Inflammatory macrophage treated with lipopolysaccharide for 1 hour (primary cell): Measurements from ENCODE around the gene PON1.
A peak's percentile ranks its signal among the peaks of the same experiment; 100 is the strongest.

ENCODE experiments used
- DNase-seq, 2 donors: peaks; one replicate each; pipeline ENCODE4 v3.0.0-alpha.2; 2020 to 2022

The PON1 gene

DNA sequence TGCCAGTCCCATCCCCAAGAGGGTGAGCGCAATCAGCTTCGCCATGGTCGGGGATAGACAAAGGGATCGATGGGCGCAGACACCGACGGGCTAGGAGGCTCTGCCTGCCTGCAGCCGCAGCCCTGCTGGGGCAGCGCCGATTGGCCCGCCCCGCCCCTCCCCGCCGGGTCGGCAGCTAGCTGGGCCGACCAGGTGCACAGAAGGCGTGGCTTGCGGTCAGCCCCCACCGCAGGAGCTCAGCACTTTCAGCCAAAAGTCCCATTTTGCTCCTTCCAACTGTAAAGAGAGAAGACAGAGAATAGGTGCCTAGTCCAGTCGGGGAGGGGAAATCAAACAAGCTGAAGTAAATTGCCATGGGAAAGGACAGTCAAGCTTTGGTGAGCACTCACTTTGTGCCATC, at the start of gene PON1:
PON1 (minus strand) TSS at position 102 of the 400 bp plus-strand sequence; CDS start at position 45, 57 bp downstream.
- no peak for DNase-seq

DNA sequence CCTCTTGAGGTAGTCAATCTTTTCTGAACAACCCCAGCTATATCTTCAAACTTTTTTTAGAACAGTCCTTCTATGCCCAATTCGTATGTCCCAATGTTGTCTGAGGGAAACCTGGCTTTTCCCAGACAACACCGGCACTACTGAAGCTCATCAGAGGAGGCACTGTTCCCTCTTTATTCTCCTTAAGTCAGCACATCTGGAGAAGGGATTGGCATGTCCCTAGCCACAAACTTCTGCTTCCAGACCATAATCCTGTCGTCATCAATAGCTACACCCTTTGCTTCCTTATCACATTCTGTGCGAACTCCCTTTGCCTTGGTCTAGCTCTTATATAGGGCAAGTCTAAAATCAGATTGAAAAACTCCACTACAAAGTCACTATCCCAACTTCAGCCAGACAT, 49.0 kb upstream of the PON1 start:
- no peak for DNase-seq

DNA sequence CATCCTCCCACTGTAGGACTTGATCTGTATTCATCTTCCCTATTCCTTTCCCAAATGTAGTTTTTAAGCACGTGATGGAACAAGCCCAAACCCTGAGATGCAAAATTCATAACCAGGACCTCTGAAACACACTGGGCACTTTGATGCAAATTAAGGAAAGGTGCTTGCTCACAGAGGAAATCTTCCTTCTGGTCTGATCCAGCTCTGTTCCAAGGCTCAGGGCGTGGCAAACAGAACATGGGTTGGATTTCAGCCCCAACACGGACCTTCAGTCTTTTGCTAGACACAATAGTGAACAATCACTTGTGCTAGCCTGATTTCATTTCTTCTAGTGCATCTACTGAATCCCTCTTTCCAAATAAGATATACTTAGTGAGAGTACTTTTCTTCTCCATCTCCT, 43.9 kb upstream of the PON1 start:
- DNase-seq: no peak

DNA sequence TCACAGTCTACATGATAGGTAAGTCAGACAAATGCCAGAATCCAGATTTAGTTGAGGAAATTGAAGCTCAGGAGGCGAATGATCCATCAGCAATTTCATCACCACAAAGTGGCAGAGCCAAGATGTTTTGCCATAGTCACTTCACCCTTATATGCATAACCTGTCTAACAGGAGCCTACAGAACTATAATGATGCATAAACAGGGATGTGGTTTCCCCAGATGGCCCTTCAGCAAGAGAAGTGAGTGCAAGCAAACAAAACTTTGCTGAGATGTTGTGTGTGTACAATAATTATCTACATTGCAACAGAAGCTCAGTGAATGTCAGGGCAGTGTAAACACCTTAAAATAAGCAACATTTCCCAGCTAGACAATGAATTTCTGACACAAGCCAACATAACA, 43.3 kb upstream of the PON1 start:
- DNase-seq: no peak

DNA sequence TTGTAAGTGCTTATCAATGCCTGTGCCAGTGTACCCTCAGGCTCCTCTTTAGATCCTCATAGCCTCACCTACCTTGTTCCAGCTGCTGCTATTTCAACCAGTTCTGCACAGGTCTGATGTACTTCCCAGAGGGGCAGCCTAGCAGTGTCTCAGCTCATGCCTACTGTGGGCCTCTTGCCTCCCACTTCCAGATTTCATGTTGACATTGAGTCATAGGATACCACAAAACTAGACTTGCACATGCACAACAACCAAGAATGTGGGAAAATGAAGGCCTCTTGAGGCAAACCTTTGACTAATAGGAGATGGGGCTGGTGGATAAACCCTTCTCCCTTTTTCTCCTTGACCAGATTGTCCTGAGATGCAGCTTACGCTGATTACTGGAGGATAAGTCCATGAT, 40.8 kb upstream of the PON1 start:
- no peak for DNase-seq

DNA sequence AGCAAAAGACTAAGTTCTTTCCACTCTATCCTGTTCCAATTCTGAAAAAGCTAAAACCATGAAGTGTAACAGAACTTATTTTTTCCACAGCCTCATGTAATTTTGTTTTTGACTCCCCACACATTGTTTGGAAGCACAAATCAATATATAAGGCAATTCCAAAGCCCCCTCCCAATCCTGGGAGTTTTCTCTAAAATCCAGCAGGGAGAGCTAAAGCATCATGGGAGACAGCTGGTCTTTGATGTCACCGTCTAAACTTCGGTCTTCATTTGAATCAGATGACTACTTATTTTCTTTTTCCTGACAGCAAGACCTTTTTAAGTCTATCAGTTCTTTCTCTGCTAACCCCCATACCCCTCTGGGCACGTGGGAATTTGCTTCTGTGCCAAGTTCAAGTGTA, 33.3 kb upstream of the PON1 start:
- no peak for DNase-seq

DNA sequence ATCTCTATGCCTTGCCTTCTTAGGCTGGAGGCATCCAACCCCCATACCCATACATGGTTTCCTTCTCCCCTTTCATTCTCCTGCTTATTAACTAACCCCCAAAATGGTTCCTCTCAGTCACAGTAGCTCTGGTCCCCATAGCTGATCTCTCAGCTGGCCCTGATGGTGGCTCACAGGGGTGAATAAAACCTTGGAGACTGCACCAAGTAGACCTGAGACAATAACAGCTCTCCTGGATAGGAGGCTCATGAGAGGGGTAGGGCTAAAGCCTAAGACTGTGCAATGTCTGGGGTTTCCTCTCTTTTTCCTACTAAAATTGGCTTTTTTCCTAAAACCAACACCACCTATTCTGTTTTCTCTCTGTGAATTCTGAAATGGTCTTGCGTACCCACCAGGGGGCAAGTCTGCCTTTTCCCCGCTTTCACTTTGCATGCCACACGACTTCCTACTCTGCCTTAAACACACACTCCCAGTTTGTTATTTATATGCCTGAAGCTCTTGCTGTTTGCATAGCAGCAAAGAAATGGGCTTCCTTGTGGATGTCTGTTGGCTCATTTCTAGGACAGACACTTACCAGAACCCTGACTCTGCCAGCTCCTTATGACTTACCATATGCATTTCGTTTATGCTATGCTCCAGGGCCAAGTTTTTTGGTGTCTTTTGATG, 18.4 kb upstream of the PON1 start:
- no peak for DNase-seq

DNA sequence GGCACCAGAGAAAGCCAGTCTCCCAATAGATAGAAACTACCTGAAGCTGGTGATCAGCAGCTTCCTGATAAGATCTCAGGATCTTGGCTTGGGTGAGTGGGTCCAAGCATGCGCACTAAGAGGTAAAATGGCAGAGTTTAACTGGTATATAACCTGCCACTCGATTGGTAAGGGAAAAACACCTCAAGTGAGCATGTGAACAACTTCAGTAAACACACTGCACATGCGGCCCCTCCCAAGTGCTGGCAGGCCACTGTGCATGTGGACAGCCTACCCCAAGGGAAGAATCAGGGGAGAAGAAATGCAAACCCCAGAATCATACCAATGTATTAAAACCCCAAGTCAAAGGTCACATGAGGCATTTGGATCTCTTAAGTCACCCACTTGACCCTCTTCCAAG, 17.7 kb upstream of the PON1 start:
- DNase-seq: no peak

DNA sequence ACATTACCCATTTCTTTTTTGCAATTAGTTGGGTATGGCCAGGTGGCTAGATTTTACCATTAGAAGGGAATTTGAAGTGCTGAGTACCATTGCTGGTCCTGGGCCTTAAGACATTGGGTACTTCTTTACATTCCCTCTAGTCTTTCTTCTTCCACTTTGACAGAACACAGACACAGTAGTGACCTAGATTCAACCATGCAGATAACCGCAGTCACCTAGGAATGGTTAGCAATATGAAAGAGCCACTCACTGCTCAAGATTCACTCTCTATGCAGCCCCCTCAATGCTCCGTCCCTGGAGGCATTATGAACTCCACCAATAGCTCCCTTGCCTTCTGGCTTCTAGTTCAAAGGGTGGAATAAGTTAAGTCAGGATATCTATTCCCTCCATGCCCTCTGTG, 16.2 kb upstream of the PON1 start:
- no peak for DNase-seq

DNA sequence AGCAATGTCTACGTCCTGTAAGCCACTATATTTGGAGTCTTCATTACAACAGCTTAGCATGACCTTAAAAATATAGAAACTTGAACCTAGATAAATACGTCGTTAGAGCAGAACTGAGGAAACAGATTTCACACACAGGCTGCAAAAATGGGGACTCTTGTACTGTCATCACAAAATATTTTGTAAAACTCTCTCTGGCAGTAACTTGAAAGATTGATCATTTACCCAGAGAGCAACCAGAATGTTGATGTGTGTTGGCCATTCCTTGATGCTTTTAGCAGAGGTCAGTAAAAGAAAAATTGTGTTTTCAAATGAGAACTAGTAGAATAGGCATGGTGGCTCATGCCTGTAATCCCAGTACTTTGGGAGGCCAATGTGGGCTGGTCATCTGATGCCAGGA, 14.5 kb upstream of the PON1 start:
- DNase-seq: no peak

DNA sequence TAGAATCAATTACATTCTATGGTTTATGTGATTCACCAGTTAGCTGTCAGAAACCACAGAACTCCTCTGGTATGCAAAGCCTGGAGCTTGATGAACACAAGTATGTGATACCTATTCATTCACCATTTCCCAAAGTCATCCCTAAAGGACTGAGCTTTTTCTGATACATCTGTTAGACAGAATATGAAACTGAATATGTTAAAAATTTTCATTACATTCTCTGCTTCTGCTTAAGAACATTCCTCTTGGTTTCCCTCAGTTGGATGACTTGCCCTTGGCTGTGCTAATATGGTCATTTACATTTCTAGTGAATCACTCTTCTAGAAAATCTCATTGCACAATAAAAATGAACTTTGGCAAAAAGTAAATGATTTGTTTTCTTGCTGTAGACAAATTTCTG, 10.8 kb upstream of the PON1 start:
- no peak for DNase-seq

DNA sequence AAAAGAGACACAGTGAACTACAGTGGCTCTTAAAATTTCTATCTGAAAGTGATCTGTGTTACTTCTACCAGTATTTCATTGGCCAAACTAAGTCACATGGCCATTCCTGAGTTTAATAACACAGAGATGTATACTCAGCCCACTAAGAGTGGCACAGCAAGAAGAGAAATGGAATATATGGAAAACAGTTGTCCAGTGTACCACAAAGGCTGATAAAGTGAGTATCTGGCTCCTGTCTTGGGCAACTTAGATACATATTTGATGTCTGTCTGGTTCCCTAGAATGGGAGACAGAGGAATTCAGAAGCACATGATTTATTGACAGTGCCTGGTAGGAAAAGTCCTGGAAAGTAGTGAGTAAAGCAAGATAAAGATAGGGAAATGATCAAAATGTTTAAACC, 10.1 kb upstream of the PON1 start:
- no peak for DNase-seq

DNA sequence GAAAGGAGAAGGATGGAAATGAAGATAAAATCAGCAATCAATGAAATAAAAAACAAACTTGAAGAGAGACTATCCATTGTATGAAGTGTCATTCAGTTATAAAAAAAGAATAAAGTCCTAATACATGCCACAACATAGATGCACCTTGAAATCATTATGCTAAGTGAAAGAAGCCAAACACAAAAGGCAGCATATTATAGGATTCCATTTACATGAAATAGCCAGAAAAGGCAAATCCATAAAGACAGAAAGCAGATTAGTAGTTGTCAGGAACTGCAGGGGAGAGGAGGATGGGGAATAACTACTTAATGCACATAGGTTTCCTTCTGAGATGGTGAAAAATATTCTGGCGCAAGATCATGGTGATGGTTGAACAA, 6.6 kb upstream of the PON1 start:
- DNase-seq: no peak

DNA sequence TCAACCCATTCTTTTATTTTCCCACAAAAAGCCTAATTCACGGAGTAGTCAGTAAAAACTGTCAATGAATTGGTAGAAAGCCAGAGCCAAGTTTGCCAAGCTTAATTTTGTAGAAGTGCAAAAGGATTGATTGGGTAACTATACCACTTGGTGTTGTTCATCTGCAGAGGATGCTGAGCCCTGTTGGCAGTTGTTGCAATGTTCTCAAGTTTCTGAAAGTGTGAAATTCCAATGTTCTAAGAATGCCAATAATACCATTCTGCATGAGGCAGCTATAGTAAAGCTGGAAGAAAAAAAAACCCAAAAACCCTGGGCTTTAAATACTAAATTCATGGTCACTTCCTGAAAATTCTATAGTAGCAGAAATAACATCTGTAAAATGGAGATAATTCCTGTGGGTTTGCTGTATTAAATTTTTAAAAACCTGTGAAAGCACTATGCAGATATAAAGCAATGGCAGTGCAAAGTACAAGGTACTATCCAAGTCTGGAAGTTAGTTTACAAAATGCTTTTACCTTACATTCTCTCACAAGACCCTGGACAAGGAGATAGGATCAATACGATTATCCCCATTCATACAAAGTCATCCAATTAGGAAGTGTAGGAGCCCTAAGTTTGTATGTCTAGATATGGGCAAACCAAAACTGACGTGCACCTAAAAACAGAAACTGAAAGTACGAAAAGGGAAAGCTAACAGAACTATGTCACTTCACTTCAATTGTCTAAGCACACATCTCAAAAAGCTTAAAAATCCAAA, 6.0 kb upstream of the PON1 start:
- DNase-seq: peak; percentile 15 to 32

DNA sequence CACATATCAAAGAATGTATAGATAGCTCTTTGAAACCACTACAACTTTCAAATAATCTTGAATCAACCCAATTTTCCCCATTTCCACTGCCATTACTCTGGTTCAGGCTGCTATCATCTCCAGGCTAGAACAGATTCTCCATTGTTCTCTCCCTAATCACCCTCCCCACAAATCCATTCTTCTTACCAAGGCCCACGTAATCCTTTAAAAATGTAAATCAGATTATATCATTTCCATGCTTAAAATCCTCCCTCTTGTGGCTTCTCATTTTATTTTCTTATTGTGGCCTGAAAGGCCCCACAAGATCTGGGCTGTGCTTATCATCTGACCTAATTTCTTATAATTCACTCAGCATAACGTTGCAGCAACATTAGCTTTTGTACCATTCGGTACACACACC, 3.0 kb upstream of the PON1 start:
- DNase-seq: no peak

DNA sequence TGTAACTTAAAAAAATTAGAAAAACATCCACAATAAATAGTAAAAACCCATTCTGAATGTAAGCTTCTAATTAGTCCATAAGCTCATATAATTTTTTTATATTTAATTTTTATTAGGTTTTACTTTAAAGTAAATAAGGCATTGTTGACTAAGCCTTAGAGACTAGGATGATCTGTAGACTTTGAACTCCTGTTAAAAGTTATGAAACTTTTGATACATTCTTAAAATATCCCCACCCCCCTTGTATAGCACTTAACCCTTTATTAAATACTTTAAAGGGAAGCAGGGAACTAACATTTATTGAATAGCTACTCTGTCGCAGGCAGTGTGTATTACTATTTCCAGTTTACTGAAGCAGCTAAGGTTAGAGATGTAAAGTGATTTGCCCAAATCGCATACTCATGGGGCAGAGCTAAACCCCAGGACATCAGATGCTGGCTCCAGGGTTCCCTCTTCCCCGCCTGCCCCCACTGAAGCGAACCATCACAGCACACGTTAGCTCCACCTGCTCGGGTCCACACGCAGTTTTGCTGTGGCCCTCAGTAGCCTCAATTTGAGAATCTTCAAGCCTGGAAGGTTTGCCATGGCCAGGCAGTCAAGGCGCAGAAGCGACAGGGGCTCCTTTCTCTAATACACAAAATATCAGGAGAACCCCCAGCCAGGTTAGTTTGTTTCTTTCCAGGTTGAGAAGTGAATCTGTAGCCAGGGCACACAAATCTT, 762 bp downstream of the PON1 start:
- no peak for DNase-seq

DNA sequence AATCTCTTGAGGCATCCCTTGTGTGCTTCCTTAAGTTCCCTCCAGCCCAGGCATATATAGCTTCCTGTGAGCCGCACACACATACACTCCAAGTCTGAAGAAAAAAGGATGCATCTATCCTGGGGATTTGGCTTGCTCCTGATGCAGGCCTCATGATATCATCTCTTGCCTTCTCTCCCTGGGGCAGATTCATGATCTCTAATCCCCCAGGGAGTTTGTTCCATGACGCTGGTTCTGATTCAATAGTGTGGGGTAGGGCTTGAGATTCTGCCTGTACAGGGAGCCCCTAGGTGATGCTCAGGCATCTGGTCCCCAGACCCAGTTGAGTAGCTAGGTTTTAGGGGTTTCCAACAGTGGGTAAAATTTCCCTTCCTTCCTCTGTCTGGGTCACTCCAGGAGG, 1.5 kb downstream of the PON1 start:
- no peak for DNase-seq

DNA sequence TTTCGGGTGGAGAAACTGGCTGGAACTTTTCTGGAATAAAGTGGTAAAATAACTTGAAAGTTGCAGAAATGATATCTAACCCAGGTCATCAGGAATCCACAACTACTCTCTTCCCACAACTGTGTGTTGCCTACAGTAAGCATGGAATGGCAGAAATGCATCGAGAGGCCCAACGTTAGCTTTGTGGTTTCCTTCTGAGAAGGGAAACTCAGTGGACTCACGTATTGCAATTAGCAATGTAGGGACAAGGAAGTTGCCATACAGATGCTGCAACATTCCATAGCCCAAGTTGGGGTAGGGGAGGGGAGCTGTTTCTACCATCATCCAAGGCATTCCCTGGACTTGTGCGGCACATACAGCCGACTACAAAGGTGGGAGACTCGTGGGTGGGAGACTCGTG, 1.9 kb downstream of the PON1 start:
- no peak for DNase-seq

DNA sequence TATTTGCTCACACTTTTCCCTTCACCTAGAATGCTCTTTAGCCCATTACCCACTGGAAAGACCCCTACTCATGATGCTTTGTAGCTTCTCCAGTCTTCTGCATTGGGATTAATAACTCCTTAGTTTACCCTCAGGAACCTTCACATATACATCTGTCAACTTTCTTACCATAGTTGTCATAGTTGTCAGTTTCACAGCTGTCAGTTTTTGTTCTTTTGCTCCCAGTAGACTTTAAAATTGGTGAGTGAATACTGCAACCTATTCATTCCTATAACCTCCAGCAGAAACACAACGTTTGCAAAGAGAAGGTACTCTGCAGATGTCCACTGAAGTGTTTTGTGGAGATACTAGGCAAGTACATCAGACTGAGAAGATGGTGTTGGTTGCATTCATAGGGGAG, 2.6 kb downstream of the PON1 start:
- no peak for DNase-seq

DNA sequence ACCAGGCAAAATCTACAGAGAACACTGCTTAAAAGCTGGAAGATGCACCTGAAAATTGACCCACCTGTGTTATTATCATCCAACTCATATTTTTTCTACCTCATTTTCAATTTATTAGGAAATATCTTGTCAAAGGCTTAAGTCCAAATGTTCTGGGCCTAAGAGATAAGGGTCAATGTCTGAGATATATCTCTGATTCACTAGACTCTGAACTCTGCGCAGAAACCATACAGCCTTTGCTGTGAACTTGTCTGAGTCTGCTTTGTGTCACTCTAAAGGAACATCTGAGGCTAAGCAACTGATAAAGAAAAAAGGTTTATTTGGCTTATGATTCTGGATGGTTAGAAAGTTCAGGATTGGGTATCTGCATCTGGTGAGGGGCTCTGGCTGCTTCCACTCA, 3.7 kb downstream of the PON1 start:
- no peak for DNase-seq

DNA sequence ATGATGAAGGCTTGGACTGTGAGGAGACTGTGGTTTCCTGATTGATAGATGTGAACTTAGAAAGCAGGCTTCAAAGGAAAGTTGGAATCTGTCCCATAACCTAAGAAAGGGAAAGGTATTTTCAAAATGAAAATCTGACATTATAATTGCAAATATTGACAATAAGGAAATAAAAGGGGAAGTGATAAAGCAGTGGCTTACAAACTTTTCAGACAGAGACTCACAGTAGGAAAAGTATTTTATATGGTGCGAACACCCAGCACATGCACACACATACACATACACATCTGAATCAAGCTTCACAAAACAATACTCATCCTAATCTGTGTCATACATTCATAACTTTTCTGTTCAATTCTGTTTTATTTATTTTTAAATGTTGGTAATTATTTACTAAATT, 4.8 kb downstream of the PON1 start:
- DNase-seq: no peak

DNA sequence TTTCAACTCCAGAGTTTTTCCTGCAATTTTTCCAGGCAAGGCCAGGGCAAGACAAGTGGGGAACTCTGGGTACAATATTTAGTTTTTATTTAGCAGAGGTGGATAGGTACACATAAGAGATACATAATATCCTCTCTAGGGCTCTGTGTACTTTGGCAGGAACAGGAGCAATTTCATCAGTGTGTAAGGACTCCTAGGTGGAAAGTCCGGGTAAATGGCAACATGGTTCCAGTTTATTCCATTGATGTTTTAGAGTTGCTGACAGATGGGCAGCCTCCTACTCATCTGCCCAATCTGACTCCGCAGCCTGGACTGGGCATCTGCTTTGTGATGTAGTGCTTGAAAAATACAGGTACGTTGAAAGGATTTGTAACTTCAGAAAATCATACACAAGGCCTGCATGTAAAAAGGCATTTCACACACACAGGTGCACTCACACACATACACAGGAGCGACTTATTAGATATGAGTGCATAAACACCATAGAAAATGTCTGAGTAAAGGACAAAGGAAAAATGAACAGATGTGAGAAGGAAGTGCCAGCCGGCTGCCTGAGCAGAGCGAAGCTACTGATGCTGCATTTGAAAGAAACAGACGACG, 5.7 kb downstream of the PON1 start:
- no peak for DNase-seq

DNA sequence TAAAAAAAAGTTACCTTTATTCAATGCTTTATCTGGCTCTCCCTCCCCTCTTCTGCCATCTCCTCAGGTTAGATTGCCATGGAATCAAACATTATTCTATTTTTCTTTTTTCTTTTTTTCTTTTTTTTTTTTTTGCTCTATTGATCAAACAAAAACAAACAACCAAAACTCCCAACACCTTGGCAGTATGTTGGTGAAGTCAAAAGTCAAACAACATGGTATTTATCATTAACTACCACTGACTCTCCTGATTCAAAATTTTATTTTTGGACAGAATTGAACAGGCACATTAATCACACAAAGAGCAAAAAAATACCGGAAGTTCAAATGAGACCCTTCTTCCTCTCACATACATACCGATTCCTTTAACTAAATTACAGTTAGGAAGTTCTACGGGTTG, 6.4 kb downstream of the PON1 start:
- DNase-seq: no peak

DNA sequence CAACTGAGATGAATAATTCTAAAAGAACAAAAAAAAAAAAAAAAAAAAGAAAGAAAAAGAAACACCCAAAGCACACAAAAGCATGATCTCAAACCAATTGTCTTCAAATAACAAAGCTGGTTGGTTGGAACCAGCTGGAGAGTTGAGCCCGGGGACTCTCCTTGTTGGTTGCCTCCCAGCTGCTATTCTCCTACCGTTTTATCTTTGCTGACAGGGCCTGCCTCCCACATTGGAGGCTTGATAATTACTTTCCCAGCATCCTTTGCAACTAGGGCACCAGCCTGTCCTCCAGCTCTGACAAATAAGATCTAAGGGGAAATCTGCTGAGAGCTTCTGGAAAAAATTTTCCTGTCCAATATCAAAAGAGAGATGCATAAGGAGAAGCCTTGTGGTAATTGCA, 6.8 kb downstream of the PON1 start:
- DNase-seq: no peak
